A549 treated with Hydrocortisone at 1 μM for 4 hours (cell line): ENCODE data around the gene MYCBP2. TPM values are rescaled to one million over a fixed set of nuclear protein-coding genes. Genes with fewer than 3 reads are reported as not detected.

Source experiments
- total RNA-seq: library from RNA; stranded (reverse); fragments of 200-300 nt; extraction: Qiagen RNA extraction; gene quantifications from 5 replicates; pipeline ENCODE4 v1.2.3, GENCODE V29; 2022

Gene MYCBP2
- 15.0 to 26.4 TPM (median 16.7 TPM) in 5 replicates for total RNA-seq

DNA sequence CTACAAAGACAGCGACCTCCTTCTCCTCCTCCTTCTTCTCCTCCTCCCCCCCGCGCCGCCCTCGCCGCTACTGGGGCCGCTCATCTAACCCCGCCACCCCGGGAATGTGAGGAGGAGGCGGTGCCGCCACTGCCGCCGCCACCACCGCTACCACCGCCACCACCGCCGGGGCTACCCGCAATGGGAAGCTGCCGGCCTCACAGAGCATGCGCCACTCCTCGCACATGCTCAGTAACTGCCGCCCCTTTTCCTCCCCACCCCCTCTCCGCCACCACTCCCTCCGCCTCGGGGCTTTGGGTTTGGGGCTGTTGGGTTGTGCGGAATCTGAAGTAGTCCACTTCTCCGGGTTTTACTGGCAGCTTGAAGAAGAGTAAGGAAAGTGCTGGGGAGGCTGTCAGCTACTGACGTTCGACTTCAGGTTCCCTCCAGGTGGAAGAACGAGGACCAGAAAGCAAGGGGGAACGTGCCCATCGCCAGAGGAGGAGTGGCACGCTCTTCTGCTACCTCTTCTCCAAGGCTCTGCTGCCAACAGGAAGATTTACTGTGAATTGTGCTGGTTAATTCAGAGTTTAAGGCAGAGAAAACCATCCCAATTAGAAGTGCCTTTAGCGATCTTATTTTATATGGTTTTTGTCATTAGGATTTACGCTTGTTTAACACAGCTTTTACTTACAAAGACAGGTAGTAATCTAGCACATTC is at the start of gene MYCBP2:
Gene MYCBP2 (minus strand): TSS at position 190 of the 700 bp plus-strand sequence. CDS start 319 bp downstream, outside the sequence.

GRCh38 chr13:77026861-77027621 is 299.9 kb downstream of the MYCBP2 start, which contains the start of gene FBXL3:
FBXL3 (minus strand) TSS chr13:77027159; CDS start chr13:77021860, 5,299 bp downstream.

Other genes starting within 250 kb of the MYCBP2 start
- gene SCEL, start 208.6 kb upstream of the MYCBP2 start, total RNA-seq, result 0.79 to 1.0 TPM (median 0.92 TPM) in 5 replicates